ENCODE results near the gene NMNAT2. TPM values are rescaled to one million over a fixed set of nuclear protein-coding genes. Genes with fewer than 3 reads are reported as not detected.

The NMNAT2 gene
- total RNA-seq, 5 donors from 2014 or later (not counting 1 experiment from before 2014, with no cell fraction given): 0.16 TPM; not detected in 4

DNA sequence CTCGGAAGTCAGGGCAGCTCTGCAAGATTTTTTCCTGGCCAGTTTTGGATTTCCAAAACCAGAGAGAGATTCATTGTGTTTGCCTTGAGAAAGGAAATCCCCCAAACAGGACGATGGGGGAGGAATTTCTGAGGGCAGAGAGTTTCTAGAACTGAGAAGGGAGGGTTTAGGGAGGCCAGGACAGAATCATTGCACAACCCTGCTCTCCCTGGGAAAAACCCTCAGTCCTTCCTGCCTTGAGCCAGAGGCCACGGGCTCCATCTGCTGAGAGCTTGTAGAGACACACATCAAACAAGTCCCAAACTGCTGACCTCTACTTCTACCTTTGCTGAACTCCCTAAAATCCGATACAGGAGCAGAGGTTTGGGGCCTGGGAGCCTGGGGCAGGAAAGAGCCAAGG, 99.7 kb downstream of the NMNAT2 start:
- H3K36me3 ChIP-seq (ENCODE audit: control insufficient read depth in 2 of 2, extremely low read depth in 1 of 2, insufficient read depth in 1 of 2, low read length in 1 of 2): no peaks in the 10 kb centered on the region
- peaks cover 19 to 20% of the 10 kb centered on the region in 2 donors for H3K27me3 Mint-ChIP-seq
- WGBS (ENCODE audit: insufficient coverage): 62% methylated on average over 2 of the region's 4 CpGs
- no peak overlapping the region for H3K27ac Mint-ChIP-seq
- ChIA-PET POLR2A (no interaction called here), CTCF (no interaction called here)
- no peaks in the 10 kb centered on the region for H3K4me1 Mint-ChIP-seq
- H3K9me3 ChIP-seq: no peaks in the 10 kb centered on the region
- H3K36me3 Mint-ChIP-seq: no peaks in the 10 kb centered on the region
- no peaks in the 10 kb centered on the region for H3K4me1 ChIP-seq (ENCODE audit: control insufficient read depth in 1 of 2, extremely low read depth in 1 of 2, insufficient read depth in 2 of 2, low read length in 2 of 2)
- H3K4me3 ChIP-seq (ENCODE audit: control insufficient read depth in 1 of 2, extremely low read depth in 1 of 2, low read length in 1 of 2): no peak overlapping the region
- DNase-seq (no peak), ATAC-seq (replicated peaks in 1 of 4) (no peak)
- H3K27me3 ChIP-seq (replicated peaks in 1 of 2; ENCODE audit: control insufficient read depth in 2 of 2, extremely low read depth in 1 of 2, insufficient read depth in 2 of 2, low read length in 1 of 2): peaks cover 0 to 17% of the 10 kb centered on the region in 2 experiments
- no peak overlapping the region for H3K27ac ChIP-seq (ENCODE audit: low read length)
- no peak overlapping the region for H3K4me3 Mint-ChIP-seq
- H3K9me3 Mint-ChIP-seq: no peaks in the 10 kb centered on the region

- H3K36me3 Mint-ChIP-seq: no peaks in the 10 kb centered on the region
- H3K27ac Mint-ChIP-seq: no peak overlapping the region
- Histone ChIP-seq H3K4me3 (ENCODE audit: control insufficient read depth in 1 of 2, extremely low read depth in 1 of 2, low read length in 1 of 2) (no peak overlapping the region), H3K27ac (ENCODE audit: low read length) (no peak overlapping the region), H3K27me3 (replicated peaks in 1 of 2; ENCODE audit: control insufficient read depth in 2 of 2, extremely low read depth in 1 of 2, insufficient read depth in 2 of 2, low read length in 1 of 2) (peaks cover 0 to 14% of the 10 kb centered on the region in 2 experiments), H3K36me3 (ENCODE audit: control insufficient read depth in 2 of 2, extremely low read depth in 1 of 2, insufficient read depth in 1 of 2, low read length in 1 of 2) (no peaks in the 10 kb centered on the region), H3K4me1 (ENCODE audit: control insufficient read depth in 1 of 2, extremely low read depth in 1 of 2, insufficient read depth in 2 of 2, low read length in 2 of 2) (no peaks in the 10 kb centered on the region), H3K9me3 (no peaks in the 10 kb centered on the region)
- POLR2A ChIA-PET: no interaction called here
- CTCF ChIA-PET: interaction anchor here in 1 of 2 donors (0.6 kb wide), 1 partner anchor 10 kb away, joined by 3 read pairs; no protein-coding TSS in a partner anchor
- H3K4me1 Mint-ChIP-seq: no peaks in the 10 kb centered on the region
- no peak for DNase-seq
- no peak for ATAC-seq (replicated peaks in 1 of 4)
- no peaks in the 10 kb centered on the region for H3K9me3 Mint-ChIP-seq
- 67% methylated on average over 3 of the region's 6 CpGs for WGBS (ENCODE audit: insufficient coverage)
- H3K27me3 Mint-ChIP-seq: peaks cover 13 to 20% of the 10 kb centered on the region in 2 donors
- H3K4me3 Mint-ChIP-seq: no peak overlapping the region
Observed at GRCh38 chr1:183315991-183316758, 102.0 kb downstream of the NMNAT2 start.

DNA sequence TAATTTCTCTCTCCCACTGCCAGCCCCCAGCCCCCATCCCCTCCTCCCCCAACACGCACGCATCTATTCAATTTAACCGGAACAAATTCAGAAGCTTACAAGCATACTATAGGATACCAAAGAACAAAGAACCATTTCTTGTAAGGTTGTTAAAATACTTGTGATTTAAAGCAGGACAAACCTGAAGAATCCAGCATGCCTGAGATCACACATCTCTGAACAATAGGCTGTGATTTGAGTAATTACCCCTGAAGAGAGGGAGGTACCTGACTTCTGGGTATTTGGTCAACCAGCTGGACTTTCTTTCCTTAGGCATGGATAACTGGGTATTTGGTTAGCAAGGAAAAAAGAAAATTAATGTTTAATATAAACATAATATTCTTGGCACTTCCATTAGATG, 105.1 kb downstream of the NMNAT2 start:
- no peak overlapping the region for H3K4me3 ChIP-seq (ENCODE audit: control insufficient read depth in 1 of 2, extremely low read depth in 1 of 2, low read length in 1 of 2)
- no CpG with 5 or more reads among the region's 3 CpGs for WGBS (ENCODE audit: insufficient coverage)
- Mint-ChIP-seq H3K36me3 (no peaks in the 10 kb centered on the region), H3K4me1 (no peaks in the 10 kb centered on the region), H3K27me3 (peaks cover 5 to 18% of the 10 kb centered on the region in 2 donors), H3K27ac (no peak overlapping the region), H3K9me3 (no peaks in the 10 kb centered on the region), H3K4me3 (no peak overlapping the region)
- DNase-seq (no peak), ATAC-seq (replicated peaks in 1 of 4) (no peak)
- peaks cover 0 to 10% of the 10 kb centered on the region in 2 experiments for H3K27me3 ChIP-seq (replicated peaks in 1 of 2; ENCODE audit: control insufficient read depth in 2 of 2, extremely low read depth in 1 of 2, insufficient read depth in 2 of 2, low read length in 1 of 2)
- H3K36me3 ChIP-seq (ENCODE audit: control insufficient read depth in 2 of 2, extremely low read depth in 1 of 2, insufficient read depth in 1 of 2, low read length in 1 of 2): no peaks in the 10 kb centered on the region
- no peaks in the 10 kb centered on the region for H3K4me1 ChIP-seq (ENCODE audit: control insufficient read depth in 1 of 2, extremely low read depth in 1 of 2, insufficient read depth in 2 of 2, low read length in 2 of 2)
- ChIA-PET POLR2A (no interaction called here), CTCF (interaction anchor here in 1 of 2 donors (0.6 kb wide), 1 partner anchor 87 kb away, joined by 3 read pairs; no protein-coding TSS in a partner anchor)
- no peak overlapping the region for H3K27ac ChIP-seq (ENCODE audit: low read length)
- no peaks in the 10 kb centered on the region for H3K9me3 ChIP-seq

- no peaks in the 10 kb centered on the region for H3K9me3 ChIP-seq
- no peak overlapping the region for H3K27ac ChIP-seq (ENCODE audit: low read length)
- DNase-seq (no peak), ATAC-seq (replicated peaks in 1 of 4) (no peak)
- H3K27me3 Mint-ChIP-seq: peaks cover 3 to 14% of the 10 kb centered on the region in 2 donors
- WGBS (ENCODE audit: insufficient coverage): no CpG with 5 or more reads among the region's 5 CpGs
- no peaks in the 10 kb centered on the region for H3K4me1 ChIP-seq (ENCODE audit: control insufficient read depth in 1 of 2, extremely low read depth in 1 of 2, insufficient read depth in 2 of 2, low read length in 2 of 2)
- CTCF ChIA-PET: no interaction called here
- H3K9me3 Mint-ChIP-seq: no peaks in the 10 kb centered on the region
- no peaks in the 10 kb centered on the region for H3K36me3 Mint-ChIP-seq
- H3K4me3 ChIP-seq (ENCODE audit: control insufficient read depth in 1 of 2, extremely low read depth in 1 of 2, low read length in 1 of 2): no peak overlapping the region
- POLR2A ChIA-PET: no interaction called here
- H3K4me1 Mint-ChIP-seq: no peaks in the 10 kb centered on the region
- no peaks in the 10 kb centered on the region for H3K36me3 ChIP-seq (ENCODE audit: control insufficient read depth in 2 of 2, extremely low read depth in 1 of 2, insufficient read depth in 1 of 2, low read length in 1 of 2)
- H3K27ac Mint-ChIP-seq: no peak overlapping the region
- H3K4me3 Mint-ChIP-seq: no peak overlapping the region
- H3K27me3 ChIP-seq (replicated peaks in 1 of 2; ENCODE audit: control insufficient read depth in 2 of 2, extremely low read depth in 1 of 2, insufficient read depth in 2 of 2, low read length in 1 of 2): peaks cover 0 to 6% of the 10 kb centered on the region in 2 experiments
Observed at GRCh38 chr1:183310753-183311479, 107.3 kb downstream of the NMNAT2 start.

DNA sequence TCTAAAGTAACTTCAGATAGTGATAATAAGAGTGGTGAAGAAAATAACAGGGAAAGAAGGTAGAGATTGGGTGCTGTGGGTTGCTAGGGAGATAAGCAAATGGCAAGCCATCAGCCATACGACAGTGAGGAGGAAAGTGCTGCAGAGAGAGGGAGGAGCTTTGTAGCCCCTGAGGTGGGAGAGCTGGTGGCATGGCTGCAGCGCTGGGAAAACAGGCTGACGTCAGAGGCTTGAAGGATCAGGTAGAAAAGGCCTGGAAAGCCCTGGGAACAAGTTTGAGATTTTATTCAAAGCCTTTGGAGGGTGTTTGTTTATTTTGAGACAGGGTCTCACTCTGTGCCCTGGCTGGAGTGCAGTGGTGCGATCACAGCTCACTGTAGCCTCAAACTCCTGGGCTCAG, 109.5 kb downstream of the NMNAT2 start:
- no peaks in the 10 kb centered on the region for H3K9me3 Mint-ChIP-seq
- DNase-seq (no peak), ATAC-seq (replicated peaks in 1 of 4) (no peak)
- Histone ChIP-seq H3K27me3 (replicated peaks in 1 of 2; ENCODE audit: control insufficient read depth in 2 of 2, extremely low read depth in 1 of 2, insufficient read depth in 2 of 2, low read length in 1 of 2) (peaks cover 0 to 8% of the 10 kb centered on the region in 2 experiments), H3K4me1 (ENCODE audit: control insufficient read depth in 1 of 2, extremely low read depth in 1 of 2, insufficient read depth in 2 of 2, low read length in 2 of 2) (no peaks in the 10 kb centered on the region), H3K36me3 (ENCODE audit: control insufficient read depth in 2 of 2, extremely low read depth in 1 of 2, insufficient read depth in 1 of 2, low read length in 1 of 2) (no peaks in the 10 kb centered on the region), H3K27ac (ENCODE audit: low read length) (no peak overlapping the region), H3K4me3 (ENCODE audit: control insufficient read depth in 1 of 2, extremely low read depth in 1 of 2, low read length in 1 of 2) (no peak overlapping the region), H3K9me3 (no peaks in the 10 kb centered on the region)
- 89% methylated on average over 3 of the region's 4 CpGs for WGBS (ENCODE audit: insufficient coverage)
- no peaks in the 10 kb centered on the region for H3K4me1 Mint-ChIP-seq
- H3K27me3 Mint-ChIP-seq: peaks cover 3 to 20% of the 10 kb centered on the region in 2 donors
- H3K36me3 Mint-ChIP-seq: no peaks in the 10 kb centered on the region
- CTCF ChIA-PET: no interaction called here
- POLR2A ChIA-PET: no interaction called here
- H3K27ac Mint-ChIP-seq: no peak overlapping the region
- no peak overlapping the region for H3K4me3 Mint-ChIP-seq

DNA sequence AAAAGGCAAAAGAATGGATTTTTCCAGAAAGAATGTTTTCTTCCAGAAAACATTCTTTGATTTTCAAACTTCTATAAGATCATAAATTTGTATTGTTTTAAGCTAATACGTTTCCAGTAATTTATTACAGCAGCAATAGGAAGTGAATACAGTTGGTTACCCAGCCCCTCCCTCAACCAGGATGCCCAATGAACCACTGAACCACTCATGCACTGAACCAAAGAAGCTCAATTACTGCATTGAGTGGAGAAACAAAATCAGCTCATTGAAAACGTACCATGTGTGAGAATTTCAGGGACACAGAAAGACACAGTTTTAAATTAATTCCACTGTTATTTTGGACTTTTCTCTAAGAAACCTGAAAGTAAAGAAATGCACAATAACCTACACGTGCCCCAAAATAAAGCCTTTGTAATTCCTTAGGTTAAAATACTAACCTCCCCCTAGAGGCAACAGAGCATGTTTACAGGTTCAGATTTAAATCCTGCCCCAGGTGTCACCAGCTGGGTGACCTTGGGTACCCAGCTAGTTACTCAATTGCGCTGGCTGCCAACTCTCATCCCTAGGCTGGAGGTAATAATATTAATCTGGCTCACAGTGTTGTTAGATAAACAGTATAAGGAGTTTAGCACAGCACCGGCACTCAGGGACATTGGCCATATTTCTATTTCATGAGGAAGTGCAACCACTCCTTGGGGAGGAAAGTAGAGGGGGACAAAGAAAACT, 111.7 kb downstream of the NMNAT2 start:
- no peaks in the 10 kb centered on the region for H3K4me1 Mint-ChIP-seq
- no peaks in the 10 kb centered on the region for H3K9me3 Mint-ChIP-seq
- no peaks in the 10 kb centered on the region for H3K36me3 ChIP-seq (ENCODE audit: control insufficient read depth in 2 of 2, extremely low read depth in 1 of 2, insufficient read depth in 1 of 2, low read length in 1 of 2)
- no peak overlapping the region for H3K4me3 Mint-ChIP-seq
- no peaks in the 10 kb centered on the region for H3K36me3 Mint-ChIP-seq
- no peaks in the 10 kb centered on the region for H3K4me1 ChIP-seq (ENCODE audit: control insufficient read depth in 1 of 2, extremely low read depth in 1 of 2, insufficient read depth in 2 of 2, low read length in 2 of 2)
- no peaks in the 10 kb centered on the region for H3K9me3 ChIP-seq
- no peak overlapping the region for H3K27ac Mint-ChIP-seq
- H3K27ac ChIP-seq (ENCODE audit: low read length): no peak overlapping the region
- CTCF ChIA-PET: interaction anchor here (0.6 to 0.9 kb wide), 3 partner anchors 23 to 584 kb away, joined by 3 to 4 read pairs (median 3); no protein-coding TSS in a partner anchor
- peaks cover 0 to 8% of the 10 kb centered on the region in 2 experiments for H3K27me3 ChIP-seq (replicated peaks in 1 of 2; ENCODE audit: control insufficient read depth in 2 of 2, extremely low read depth in 1 of 2, insufficient read depth in 2 of 2, low read length in 1 of 2)
- 88% methylated on average over 1 of the region's 5 CpGs for WGBS (ENCODE audit: insufficient coverage)
- ATAC-seq (replicated peaks in 1 of 4): no peak
- no peak for DNase-seq
- peaks cover 3 to 20% of the 10 kb centered on the region in 2 donors for H3K27me3 Mint-ChIP-seq
- H3K4me3 ChIP-seq (ENCODE audit: control insufficient read depth in 1 of 2, extremely low read depth in 1 of 2, low read length in 1 of 2): no peak overlapping the region
- POLR2A ChIA-PET: no interaction called here

Measured in T-cell (primary cell).